ENCODE data around the gene LSAMP. TPM values are rescaled to one million over a fixed set of nuclear protein-coding genes. Genes with fewer than 3 reads are reported as not detected.

The LSAMP gene
- polyA plus RNA-seq, 3 donors, result 12.4 to 12.8 (median 12.5) TPM

DNA sequence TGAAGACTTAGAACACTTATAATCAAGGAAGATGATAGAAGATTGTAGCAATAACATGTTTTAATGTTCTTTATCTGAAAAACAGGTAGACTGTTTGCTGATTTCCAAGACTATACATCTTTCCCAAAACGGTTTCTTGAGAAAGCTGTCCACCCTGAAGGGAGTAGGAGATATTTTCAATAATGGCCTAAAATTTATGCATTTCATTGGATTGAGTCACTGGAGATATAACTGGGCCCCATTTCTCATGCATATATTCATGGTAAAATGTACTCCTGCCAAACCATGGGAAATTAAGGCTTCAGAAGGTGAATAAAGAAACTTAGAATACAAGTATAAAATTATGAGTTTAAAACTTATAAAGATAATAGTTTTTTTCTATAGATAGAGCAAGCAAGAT, 143.9 kb downstream of the LSAMP start:
- DNase-seq, result no peak

DNA sequence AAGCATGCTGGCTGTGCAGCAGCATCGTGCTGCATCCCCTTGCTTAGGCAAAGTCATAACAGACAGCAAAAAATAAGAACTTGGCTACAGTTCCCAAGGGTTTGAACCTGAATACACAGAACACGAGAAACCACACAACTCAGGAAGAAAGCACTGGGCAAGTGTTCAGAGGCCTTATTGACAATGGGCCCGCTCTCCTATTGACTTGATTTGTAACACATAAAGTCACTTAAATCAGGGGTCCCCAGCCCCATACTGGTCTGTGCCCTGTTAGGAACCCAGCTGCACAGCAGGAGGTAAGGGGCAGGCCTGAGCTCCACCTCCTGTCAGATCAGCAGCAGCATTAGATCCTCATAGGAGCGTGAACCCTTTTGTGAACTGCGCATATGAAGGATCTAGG, 145.1 kb downstream of the LSAMP start:
- no peak for DNase-seq

DNA sequence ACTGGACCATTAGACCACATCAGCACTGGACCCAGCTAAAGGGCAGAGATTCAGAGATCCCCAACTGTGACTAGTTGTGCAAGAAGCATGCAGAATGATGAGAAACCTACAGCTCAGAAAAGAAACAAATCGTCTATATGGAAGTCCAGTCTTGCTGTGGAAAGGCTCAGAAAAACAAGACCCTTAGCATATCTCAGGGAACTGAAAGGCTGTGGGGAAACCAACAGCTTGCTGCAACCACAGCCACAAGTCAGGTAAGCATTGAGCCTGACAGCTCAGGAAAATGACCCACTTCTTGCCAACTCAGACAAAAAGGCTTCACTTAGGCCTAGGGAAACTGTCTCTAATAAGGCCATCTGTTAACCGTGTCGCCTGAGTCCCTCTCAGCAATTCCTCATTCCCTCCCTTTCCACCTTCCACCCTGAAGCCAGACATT, 145.6 kb downstream of the LSAMP start:
- DNase-seq, result no peak

DNA sequence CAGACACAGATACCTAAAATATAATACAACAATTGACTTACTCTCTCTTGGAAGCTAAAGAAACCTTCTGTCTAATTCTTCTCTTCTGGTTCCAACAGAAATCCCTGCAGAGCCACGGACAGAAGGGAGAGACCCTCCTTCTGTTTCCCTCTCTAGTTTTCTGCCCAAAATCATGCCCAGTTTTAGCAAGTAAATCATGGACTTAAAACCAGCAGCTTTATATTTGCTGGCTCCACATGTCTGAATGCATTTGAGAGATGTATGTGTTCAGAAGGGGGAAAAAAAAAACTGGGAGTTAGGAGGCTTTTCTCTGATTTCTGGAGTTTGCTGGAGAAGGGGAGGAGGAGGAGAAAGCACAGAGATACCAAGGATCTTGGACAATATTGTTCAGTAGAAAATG, 147.1 kb downstream of the LSAMP start:
- no peak for DNase-seq

DNA sequence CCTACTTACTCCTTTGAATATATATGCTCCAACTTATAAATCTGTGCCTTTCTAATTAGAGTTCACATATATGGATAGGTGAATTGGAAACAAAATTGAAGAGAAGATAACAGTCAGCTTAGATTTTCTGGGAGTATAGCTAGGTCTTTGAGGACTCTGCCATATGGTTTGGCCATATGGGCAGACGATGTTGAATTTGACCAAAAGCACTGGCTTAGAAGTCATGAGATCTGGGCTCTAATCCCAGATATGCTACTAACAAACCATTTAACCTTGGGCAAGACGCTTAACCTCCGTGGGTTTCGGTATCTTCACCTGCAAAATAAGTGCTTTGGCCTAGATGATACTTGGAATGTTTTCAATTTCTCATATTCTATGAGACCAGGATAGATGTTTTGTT, 154.1 kb downstream of the LSAMP start:
- no peak for DNase-seq

GRCh38 chr3:116288485-116288884, 156.8 kb downstream of the LSAMP start:
- DNase-seq, result no peak

DNA sequence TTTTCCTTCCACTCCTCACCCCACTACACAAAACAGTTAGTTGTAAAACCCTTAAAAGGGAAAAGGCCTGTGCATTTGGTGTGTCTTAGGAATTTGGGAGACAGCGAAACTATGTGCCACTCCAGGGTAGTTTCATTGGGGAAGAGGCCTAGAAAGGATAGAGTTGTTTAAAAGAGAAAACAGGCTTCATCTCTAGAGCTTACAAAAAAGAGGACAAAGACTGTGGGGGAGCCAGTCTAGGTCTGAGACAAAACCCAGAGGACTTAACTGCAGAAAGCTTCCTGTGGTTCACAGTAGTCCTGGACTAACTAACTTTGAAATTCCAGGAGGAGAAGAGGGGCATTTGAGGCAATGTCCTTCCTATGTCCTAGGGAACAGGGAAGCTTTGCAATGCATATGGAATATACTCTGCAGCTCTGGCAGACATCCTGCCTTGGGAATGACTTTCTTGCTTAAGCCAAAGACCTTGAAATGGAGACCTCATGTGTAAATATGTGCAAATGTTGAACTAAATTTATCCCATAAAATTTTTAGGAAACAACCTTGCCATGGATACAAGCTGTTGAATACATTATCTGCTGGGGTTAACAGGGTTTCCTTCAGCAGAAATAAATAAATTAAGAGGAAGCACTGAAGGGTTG, 159.4 kb downstream of the LSAMP start:
- no peak for DNase-seq

- no peak for DNase-seq
Measured at GRCh38 chr3:116281313-116282143, 163.8 kb downstream of the LSAMP start.

GRCh38 chr3:116280130-116280740, 165.1 kb downstream of the LSAMP start:
- DNase-seq, result no peak

DNA sequence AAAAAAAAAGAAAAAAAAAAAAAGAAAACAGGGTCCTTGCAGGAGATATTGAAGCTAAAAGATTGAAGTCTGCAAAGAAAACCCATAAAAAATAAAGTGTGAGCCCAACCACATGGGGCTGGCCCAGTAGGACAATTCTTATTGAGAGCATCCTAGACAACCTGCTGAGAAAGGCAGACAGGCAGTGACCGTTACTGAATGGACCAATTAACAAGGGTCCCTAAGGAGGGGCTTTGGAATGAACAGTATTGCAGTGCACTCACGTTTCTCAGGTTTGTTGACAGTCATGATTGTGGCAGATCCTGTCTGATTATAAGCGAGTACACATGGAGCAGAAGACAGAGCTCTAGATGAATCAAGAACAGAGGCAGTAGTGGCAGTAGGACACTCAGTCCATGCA, 168.6 kb downstream of the LSAMP start:
- DNase-seq, result no peak

DNA sequence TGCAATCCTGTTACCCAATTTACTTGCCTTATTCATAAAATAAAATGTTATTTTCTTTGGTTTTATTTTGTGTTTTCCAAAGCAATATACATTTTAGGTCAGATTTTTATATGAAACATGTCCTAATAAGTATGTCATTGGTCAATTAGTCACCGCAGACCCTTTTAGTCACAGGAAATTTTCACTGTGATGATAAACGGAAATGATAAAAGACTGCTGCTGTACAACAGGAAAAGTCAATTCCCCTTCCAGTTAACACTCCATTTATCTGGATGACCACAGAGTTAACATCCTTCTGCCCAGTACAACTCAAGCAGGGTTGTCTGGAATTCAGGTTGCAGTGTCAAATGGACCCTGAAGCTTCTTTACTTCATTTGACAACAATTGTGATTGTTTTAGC, 175.2 kb downstream of the LSAMP start:
- no peak for DNase-seq

DNA sequence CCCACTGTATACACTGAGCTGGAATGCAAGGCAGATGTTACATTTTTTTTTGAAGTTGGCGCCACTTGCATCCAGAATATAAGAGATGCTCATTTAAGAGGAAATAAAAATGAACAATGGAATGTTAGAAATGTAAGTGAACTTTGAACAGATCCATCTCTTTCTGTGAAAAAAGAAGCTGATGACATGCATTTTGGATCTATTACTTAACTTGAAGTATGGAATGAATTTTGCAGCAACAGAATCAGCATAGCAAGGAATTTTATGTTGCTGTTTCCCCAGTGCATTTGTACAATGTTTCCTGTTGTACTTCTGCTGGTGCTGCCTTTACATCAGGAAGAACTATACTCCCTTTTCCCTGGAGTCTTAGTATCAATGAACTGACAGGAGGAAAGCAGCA, 178.2 kb downstream of the LSAMP start:
- no peak for DNase-seq

DNA sequence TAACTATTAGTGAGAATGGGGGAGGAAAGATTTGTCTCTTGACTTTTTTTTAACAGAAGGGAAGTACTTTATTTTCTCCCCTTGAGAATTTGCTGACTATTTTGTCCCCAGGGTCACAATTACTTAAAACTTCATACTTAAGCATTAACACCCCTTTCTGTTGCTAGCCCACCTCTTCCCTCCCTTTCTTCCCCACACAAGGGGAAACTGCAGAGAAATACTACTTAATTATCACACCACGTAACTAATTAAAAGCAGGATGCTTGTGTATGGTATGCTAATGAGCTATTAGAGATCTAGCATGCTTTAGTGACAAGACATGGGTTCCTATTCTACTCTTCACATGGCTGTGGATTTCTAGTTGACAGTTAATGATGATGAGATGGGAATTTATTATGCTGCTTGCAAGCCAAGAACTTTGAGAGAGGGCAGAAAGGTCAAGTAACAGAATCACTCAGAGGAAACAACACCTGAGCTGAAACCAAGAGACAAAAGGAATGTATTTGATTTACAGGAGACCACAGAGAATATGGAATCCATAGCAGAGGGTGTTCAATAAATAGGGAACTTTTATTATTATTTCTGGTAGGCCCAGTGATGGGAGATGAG, 179.2 kb downstream of the LSAMP start:
- no peak for DNase-seq

DNA sequence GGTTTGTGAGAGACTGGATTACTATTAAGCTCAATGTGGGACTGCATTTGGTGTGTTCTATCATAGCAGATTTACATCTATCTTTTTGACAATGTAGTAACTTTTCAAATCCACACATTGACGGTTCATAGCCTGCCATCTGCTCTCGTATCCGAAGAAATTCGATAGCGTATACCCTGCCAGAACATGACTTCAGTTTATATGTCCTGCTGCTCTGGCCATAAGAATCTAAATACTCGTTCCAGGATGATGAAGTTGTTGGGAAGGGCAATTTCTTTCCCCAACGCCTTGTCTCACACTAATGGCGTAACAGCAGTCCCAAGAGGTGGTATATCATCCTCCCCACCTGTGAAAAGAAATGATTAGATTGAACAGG, 180.0 kb downstream of the LSAMP start:
- DNase-seq, result no peak

DNA sequence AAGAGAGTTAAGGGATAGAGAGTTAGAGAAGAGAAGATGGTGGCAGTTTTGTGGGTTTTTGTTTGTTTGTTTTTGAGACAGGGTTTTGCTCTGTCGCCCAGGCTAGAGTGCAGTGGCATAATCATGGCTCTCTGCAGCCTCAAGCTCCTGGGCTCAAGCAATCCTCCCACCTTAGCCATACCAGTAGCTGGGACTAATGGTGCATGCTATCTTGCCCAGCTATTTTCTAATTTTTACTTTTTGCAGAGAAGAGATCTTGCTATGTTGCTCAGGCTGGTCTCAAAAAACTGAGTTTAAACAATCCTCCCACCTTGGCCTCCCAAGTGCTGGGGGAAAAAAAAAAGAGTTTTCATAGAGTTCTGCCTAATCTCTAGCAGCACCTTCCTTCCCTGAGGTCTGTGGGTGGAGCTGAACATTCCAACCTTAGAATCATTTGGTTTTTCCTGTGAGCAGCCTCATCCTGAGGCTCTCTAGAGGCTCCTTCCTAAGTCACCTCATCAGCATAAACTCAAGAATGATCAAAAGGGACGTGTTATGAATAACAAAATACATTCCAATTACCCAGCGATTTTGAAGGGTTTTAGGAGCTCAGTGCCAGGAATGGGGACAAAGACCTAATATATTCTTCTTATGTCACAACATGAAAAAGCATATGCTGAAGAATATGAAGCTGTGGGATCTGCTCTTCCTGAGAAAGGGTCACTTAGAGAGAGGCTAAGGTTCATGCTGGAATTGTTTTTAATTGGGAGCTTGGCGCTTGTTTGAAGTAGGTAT, 180.6 kb downstream of the LSAMP start:
- no peak for DNase-seq

GRCh38 chr3:116263842-116264545, 181.3 kb downstream of the LSAMP start:
- no peak for DNase-seq

- no peak for DNase-seq
Measured at GRCh38 chr3:116260491-116260890, 184.8 kb downstream of the LSAMP start.

DNA sequence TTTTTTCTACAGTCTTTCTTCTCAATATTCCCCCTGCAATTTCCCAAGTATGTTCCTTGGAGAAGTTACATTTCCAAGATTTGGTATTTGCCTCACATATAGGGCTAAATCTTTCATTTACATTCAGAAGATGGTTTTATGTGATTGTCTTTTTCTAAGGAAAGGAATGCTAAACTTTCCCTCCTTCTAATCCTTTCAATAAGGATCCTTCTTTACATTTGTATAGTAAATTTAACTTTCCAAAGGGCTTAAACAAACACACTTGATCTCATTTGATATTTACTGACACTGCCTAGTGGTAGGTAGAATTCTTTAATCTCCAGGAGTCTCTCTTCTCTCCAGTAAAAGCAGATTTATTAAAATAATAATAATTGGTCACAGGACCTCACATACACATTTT, 185.3 kb downstream of the LSAMP start:
- DNase-seq, result no peak

DNA sequence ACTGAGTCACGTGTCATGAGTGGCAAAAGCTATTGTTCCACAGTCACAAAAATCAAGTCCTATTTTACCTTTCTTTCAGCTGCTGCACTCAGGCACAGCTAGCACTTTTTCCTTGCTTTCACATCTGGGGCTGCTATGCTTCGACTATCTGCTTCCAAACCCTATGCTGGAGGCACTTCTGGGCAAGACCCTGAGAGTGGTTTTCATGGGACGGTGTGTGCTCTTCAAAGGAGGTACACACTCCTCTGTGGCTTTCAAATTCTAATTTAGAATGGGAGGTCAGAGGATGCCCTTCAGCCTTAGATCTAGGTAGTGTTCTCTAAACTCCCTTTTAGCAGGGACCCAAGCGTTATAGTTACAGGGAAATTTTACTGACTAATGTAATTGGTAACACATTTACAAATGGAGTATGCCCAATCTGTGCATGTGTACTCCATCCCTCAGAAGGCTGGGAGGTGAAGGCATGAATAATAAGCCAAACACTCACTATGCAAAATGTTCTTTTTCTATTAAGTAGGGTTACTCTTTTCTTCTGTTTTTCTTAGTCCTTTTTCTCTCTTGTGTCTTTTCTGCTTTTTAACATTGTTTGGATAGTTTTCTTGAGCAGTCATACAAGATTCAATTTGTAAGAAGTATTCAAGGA, 188.3 kb downstream of the LSAMP start:
- DNase-seq, result no peak

- no peak for DNase-seq
Measured at GRCh38 chr3:116254541-116254940, 190.7 kb downstream of the LSAMP start.

- no peak for DNase-seq
Measured at GRCh38 chr3:116253511-116253910, 191.8 kb downstream of the LSAMP start.
